Umbilical cord (tissue), 2 donors: ENCODE measurements around the gene NSD2. TPM values are rescaled to one million over a fixed set of nuclear protein-coding genes. Genes with fewer than 3 reads are reported as not detected.

Experiments
- DNase-seq: peaks from one replicate; pipeline ENCODE4 v3.0.0-alpha.2; 2015; ENCODE audit warnings: low spot score
- total RNA-seq: library from RNA; depleted of rRNA; stranded (reverse); fragments of >200 nt; gene quantifications from one replicate; pipeline ENCODE4 v1.2.3, GENCODE V29; 2014; ENCODE audit warnings: low replicate concordance; ENCODE audit not compliant: insufficient read depth

NSD2 gene
- total RNA-seq, 1 donor from 2014 or later, result 25.5 TPM

- DNase-seq, result no peak
These were observed 99.7 kb downstream of the NSD2 start for GRCh38 chr4:1970926-1971325.

DNA sequence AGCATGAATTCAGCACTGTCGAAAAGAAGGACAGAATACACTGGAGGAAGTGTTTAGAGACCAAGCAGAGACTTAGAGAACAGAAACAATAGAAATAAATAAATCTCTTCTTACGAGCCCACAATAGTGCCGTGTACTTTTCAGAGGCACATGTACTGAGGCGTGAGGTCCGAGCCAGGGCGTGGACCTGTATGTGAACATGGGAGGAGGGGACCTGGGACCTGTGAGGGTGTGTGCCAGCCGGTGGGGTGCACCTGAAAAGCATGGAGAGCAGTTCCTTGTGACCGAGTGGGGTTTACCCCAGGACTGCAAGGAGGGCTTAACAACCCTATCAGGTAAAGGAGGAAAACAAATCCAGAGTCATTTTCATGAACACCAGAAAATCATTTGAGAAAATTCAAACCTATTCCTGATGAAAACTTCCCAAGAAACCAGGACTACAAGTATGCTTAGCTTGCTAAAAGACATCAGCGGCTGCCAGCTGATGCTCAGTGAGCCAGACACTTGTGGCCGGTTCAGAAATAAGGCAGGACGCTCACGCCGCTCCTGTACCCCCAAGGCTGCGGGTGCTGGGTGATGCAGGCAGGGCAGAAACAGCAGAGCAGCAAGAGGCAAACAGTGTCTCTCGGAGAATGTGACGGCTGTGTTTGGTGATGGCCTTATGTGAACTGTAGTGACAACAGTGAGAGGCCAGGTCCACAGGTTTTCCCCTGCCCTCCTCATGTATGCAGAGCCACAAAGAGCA lies 100.4 kb downstream of the NSD2 start:
- DNase-seq, result no peak

DNA sequence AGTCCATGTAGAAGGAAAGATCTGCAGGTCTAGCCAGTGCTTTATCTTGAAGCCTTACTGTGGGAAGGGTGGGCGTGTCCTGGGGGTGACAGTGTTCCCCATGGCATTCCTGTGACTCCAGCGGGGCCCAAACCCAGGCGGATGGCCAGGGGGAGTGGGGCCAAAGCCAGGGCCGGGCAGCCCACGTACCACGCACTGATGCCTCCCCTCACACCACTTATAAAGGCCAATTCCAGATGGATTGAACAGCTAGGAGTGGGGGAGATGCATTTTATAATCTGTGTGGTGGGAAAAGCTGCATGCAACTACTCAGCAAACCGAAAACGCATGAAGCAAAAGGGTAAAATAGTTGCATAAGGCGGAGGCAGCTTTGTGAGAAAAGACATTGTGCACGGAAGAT lies 101.2 kb downstream of the NSD2 start:
- no peak for DNase-seq

- DNase-seq, result no peak
These were observed 102.0 kb downstream of the NSD2 start for GRCh38 chr4:1973218-1973617.

- no peak for DNase-seq
These were observed 102.5 kb downstream of the NSD2 start for GRCh38 chr4:1973661-1974060.

- no peak for DNase-seq
These were observed 103.6 kb downstream of the NSD2 start for GRCh38 chr4:1974840-1975239.

DNA sequence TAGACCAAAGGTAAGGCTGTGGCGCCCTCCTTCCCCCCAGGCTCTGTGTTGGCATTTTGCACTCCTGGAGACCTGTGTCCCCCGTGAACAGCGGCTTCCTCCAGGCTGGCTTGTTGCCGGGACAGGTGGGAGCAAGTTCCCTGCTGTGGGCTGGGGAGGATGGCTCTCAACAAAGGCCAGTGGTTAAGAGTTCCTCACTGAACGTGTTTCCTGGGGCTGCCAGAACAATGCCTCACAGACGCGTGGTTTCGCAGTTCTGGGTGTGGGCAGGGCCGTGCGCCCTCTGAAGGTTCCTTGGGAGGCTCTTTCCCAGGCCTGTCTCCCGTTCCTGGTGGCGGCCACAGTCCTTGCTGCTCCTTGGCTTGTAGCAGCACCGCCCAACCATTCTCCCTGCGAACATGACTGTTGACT lies 104.2 kb downstream of the NSD2 start:
- DNase-seq, result no peak

GRCh38 chr4:1975880-1976279 lies 104.7 kb downstream of the NSD2 start:
- no peak for DNase-seq

- DNase-seq, result no peak
These were observed 105.5 kb downstream of the NSD2 start for GRCh38 chr4:1976416-1977352.

GRCh38 chr4:1978226-1978625 lies 107.0 kb downstream of the NSD2 start:
- no peak for DNase-seq

DNA sequence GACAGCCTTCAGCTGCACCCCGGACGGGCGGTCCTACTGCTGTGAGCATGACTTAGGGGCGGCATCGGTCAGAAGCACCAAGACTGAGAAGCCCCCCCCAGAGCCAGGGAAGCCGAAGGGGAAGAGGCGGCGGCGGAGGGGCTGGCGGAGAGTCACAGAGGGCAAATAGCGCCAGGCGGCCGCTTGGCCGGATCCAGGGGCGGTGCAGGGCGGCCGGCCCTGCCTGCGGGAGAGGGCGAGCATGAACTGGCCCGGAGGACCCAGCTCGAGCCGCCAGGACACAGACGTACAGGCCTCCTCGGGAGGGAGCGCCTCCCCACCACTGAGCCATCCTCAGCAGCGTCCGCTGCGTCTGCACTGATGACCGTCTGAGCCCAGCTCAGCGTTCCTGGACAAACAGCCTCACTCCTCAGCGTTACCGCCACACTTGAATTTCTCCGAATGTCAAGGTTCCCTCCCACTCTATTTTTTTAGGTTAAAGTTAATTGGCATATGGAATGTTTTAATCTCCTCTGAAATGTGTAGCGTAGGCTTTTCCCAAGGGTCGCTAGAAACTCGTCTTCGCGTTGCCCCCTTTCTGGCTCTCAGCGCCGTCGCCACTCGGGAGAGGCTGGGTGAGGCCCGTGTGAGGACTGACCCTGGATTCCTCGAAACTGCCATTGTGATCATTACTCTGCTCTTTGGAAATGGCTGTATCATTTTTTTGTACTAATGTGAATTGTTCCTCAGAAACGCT lies 107.7 kb downstream of the NSD2 start:
- no peak for DNase-seq

- DNase-seq, result no peak
These were observed 108.4 kb downstream of the NSD2 start for GRCh38 chr4:1979477-1980196.

DNA sequence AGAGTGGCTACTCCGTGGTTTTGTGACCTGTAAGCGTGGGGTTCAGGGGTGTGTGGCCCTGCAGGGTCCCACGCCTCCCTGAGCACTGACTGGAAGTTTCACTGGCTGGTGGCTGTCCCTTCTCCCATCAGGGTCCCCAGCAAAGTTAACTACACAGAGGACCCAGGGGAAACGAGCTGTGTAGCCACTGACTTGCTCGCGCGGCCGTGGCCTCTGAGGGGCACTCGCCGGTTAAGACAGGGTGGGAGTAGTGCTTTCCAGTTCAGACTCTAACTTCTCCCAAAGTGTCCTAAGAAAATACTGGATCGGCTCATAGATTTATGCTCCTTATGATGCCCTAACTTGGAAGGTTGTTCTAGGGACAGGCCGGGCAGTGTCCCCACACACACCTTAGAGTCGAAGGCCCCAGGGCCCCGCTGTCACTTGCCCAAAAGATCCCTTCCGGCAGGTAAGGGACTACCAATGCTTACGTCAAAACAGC lies 109.4 kb downstream of the NSD2 start:
- no peak for DNase-seq

DNA sequence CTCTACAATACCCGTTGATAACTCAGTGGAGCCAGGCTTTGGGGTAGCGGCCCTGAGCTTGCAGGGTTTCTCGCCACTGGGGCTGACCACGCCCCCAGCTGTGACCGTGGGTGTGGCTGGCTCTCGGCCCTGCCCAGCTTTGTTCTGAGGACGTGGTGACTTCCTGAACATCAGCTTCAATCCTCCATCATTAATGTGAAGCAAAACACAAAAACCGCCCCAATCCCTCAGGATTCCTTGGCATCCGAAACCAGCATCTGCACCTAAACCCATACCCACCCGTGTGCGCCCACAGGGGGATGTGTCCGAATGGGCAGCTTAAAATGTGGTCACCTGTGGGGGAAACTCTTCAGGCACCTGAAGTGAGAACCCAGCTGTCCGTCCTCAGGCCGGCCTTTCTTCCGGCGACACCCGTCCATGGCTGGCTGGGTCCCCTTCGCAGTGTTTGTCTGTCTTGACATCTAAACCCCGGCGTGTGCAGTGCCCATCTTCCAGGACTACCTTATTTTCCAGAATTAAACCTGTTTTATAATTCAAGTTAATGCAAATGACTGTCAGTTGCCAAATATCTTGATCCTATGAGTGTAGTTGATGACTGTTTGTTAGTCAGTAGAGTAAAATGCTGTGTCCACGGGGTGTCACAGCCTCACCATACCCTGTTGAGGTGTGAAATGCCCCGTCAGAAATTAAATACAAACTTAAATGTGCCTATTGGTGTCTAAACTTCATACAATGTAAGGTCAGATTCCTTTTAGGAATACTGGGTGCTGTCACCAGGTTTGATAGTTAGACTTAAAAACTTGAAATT lies 110.3 kb downstream of the NSD2 start:
- DNase-seq, result no peak

- DNase-seq, result no peak
These were observed 111.2 kb downstream of the NSD2 start for GRCh38 chr4:1982124-1983052.

DNA sequence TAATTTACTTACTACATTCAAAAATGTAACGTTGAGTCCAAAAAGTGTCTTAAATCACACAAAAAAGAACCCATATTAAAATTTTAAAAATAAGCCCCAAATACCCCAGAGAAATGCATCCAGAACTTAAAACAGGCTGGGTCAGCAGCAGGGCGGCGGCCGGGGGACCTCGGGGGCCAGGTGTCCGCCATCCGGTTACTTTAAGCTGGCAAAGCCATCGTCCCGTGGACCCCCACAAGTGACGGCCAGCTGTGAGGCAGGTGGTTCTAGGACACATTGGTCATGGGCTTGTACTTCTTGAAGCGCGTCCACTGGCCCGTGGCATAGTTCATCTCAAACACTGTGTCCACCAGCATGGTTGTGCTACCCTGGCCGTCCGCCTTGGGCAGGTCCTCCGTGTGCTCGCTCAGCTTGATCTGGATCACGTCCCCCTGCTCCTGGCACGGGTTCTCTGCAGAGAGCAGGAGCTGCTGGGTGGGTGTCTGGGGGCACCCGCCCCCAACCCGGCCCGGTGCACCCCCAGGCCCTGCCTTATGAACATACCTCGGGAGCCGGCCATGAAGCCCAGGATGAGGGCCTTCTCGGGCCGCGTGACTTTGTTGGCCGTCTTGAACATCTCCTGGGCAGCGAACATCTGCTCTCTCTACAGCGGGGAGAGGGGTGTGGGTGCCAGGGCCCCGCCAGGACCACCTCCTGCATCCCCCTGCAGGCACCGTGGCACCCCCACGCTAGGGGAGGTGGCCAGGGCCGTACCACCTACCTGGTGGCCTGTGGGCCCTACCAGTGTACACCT lies 112.1 kb downstream of the NSD2 start:
- DNase-seq, result no peak

- no peak for DNase-seq
These were observed 112.7 kb downstream of the NSD2 start for GRCh38 chr4:1983846-1984405.
